Activated CD4-positive, alpha-beta T cell treated with anti-CD3 and anti-CD28 coated beads, Interleukin-2, amount 10 ng/mL, durations not matched to agents 7 days and 5 days (primary cell): ENCODE results near the gene GCGR. TPM values are rescaled to one million over a fixed set of nuclear protein-coding genes. Genes with fewer than 3 reads are reported as not detected.

Experiments
- CTCF ChIA-PET: fragments of 350-600 bp; sonication (Branson Sonifier 250); formaldehyde crosslinking; loops from one replicate; lab custom pipeline; 2021; ENCODE audit warnings: antibody characterized with exemption; lab: Charles Lee
- POLR2A ChIA-PET: fragments of 350-600 bp; sonication (Branson Sonifier 250); formaldehyde crosslinking; loops from one replicate; lab custom pipeline; 2021; ENCODE audit warnings: antibody characterized with exemption; lab: Charles Lee
- DNase-seq: peaks from one replicate; pipeline ENCODE4 v3.0.0-alpha.2; 2020
- H3K27ac Mint-ChIP-seq: one replicate; pipeline ENCODE4 v1.8.0; 2021; ENCODE audit warnings: mild to moderate bottlenecking, moderate library complexity, mixed read lengths
- H3K27me3 Mint-ChIP-seq: one replicate; pipeline ENCODE4 v1.8.0; 2021; ENCODE audit warnings: mixed read lengths
- H3K36me3 Mint-ChIP-seq: one replicate; pipeline ENCODE4 v1.8.0; 2021; ENCODE audit warnings: low read depth, mixed read lengths
- H3K4me1 Mint-ChIP-seq: one replicate; pipeline ENCODE4 v1.8.0; 2021; ENCODE audit warnings: mixed read lengths
- H3K4me3 Mint-ChIP-seq: one replicate; pipeline ENCODE4 v1.8.0; 2021; ENCODE audit warnings: mild to moderate bottlenecking, moderate library complexity, mixed read lengths
- H3K9me3 Mint-ChIP-seq: one replicate; pipeline ENCODE4 v1.8.0; 2021; ENCODE audit warnings: mixed read lengths
- total RNA-seq, 2 experiments: library from RNA; stranded (reverse); gene quantifications; one replicate each; pipeline ENCODE4 v1.2.3, GENCODE V29; 2021

GCGR gene
- total RNA-seq, 2 experiments from 2014 or later = not detected

GRCh38 chr17:81815646-81815986 lies 11.7 kb downstream of the GCGR start:
- Mint-ChIP-seq H3K27me3 (peaks cover 7% of the 10 kb centered on the region), H3K36me3 (no peaks in the 10 kb centered on the region), H3K4me1 (no peaks in the 10 kb centered on the region), H3K9me3 (no peaks in the 10 kb centered on the region), H3K4me3 (no peak overlapping the region), H3K27ac (no peak overlapping the region)
- ChIA-PET POLR2A (no interaction called here), CTCF (no interaction called here)
- no peak for DNase-seq

- CTCF ChIA-PET = interaction anchor here (1.1 kb wide), 1 partner anchor 11 kb away, joined by 3 read pairs; no protein-coding TSS in a partner anchor
Measured at GRCh38 chr17:81817758-81818147, 13.8 kb downstream of the GCGR start.

GRCh38 chr17:81819708-81820107 lies 15.8 kb downstream of the GCGR start:
- no peak overlapping the region for H3K27ac Mint-ChIP-seq
- H3K9me3 Mint-ChIP-seq = no peaks in the 10 kb centered on the region
- no peaks in the 10 kb centered on the region for H3K36me3 Mint-ChIP-seq
- peaks cover 8% of the 10 kb centered on the region for H3K4me1 Mint-ChIP-seq
- ChIA-PET CTCF (interaction anchor here (0.5 to 0.6 kb wide), 3 partner anchors 8 to 1404 kb away, joined by 3 to 4 read pairs (median 3); no protein-coding TSS in a partner anchor), POLR2A (no interaction called here)
- no peak for DNase-seq
- peaks cover 7% of the 10 kb centered on the region for H3K27me3 Mint-ChIP-seq
- no peak overlapping the region for H3K4me3 Mint-ChIP-seq

More at GRCh38 chr17:81817758-81818147, 13.8 kb downstream of the GCGR start:
- no peaks in the 10 kb centered on the region for H3K36me3 Mint-ChIP-seq
- H3K4me3 Mint-ChIP-seq = no peak overlapping the region
- peaks cover 7% of the 10 kb centered on the region for H3K27me3 Mint-ChIP-seq
- no peak overlapping the region for H3K27ac Mint-ChIP-seq
- DNase-seq = no peak
- POLR2A ChIA-PET = no interaction called here
- H3K9me3 Mint-ChIP-seq = no peaks in the 10 kb centered on the region
- peaks cover 8% of the 10 kb centered on the region for H3K4me1 Mint-ChIP-seq

GRCh38 chr17:81821147-81821546 lies 17.2 kb downstream of the GCGR start:
- Mint-ChIP-seq H3K27ac (no peak overlapping the region), H3K9me3 (no peaks in the 10 kb centered on the region), H3K36me3 (no peaks in the 10 kb centered on the region), H3K4me1 (peaks cover 8% of the 10 kb centered on the region), H3K4me3 (no peak overlapping the region), H3K27me3 (peaks cover 7% of the 10 kb centered on the region)
- ChIA-PET CTCF (no interaction called here), POLR2A (no interaction called here)
- DNase-seq = no peak

- no peaks in the 10 kb centered on the region for H3K36me3 Mint-ChIP-seq
- peak overlapping the region; percentile 38 for H3K27ac Mint-ChIP-seq
- DNase-seq = peak; percentile 22
- H3K27me3 Mint-ChIP-seq = peaks cover 7% of the 10 kb centered on the region
- ChIA-PET POLR2A (no interaction called here), CTCF (interaction anchor here (0.7 kb wide), 1 partner anchor 15 kb away, joined by 3 read pairs; no protein-coding TSS in a partner anchor)
- peaks cover 8% of the 10 kb centered on the region for H3K4me1 Mint-ChIP-seq
- H3K9me3 Mint-ChIP-seq = no peaks in the 10 kb centered on the region
- no peak overlapping the region for H3K4me3 Mint-ChIP-seq
Measured at GRCh38 chr17:81821603-81822311, 17.8 kb downstream of the GCGR start.

- ChIA-PET POLR2A (no interaction called here), CTCF (interaction anchor here (0.6 to 1.1 kb wide), 3 partner anchors 11 to 1235 kb away, joined by 3 to 4 read pairs (median 3); partner anchors contain the start of gene MCRIP1)
- Mint-ChIP-seq H3K36me3 (no peaks in the 10 kb centered on the region), H3K4me3 (no peak overlapping the region), H3K27me3 (peaks cover 5% of the 10 kb centered on the region), H3K27ac (peak overlapping the region; percentile 38), H3K4me1 (peaks cover 8% of the 10 kb centered on the region), H3K9me3 (no peaks in the 10 kb centered on the region)
- DNase-seq = no peak
Measured at GRCh38 chr17:81822312-81822637, 18.3 kb downstream of the GCGR start.

- CTCF ChIA-PET = interaction anchor here (1.1 kb wide), 1 partner anchor 10 kb away, joined by 4 read pairs; the partner anchor contains the start of gene MCRIP1
- DNase-seq = no peak
- H3K4me1 Mint-ChIP-seq = peaks cover 8% of the 10 kb centered on the region
- POLR2A ChIA-PET = no interaction called here
- no peak overlapping the region for H3K4me3 Mint-ChIP-seq
- H3K36me3 Mint-ChIP-seq = no peaks in the 10 kb centered on the region
- H3K9me3 Mint-ChIP-seq = no peaks in the 10 kb centered on the region
- H3K27me3 Mint-ChIP-seq = no peaks in the 10 kb centered on the region
- H3K27ac Mint-ChIP-seq = no peak overlapping the region
Measured at GRCh38 chr17:81822996-81823819, 19.3 kb downstream of the GCGR start.

GRCh38 chr17:81823820-81824550 lies 20.0 kb downstream of the GCGR start:
- no peak overlapping the region for H3K27ac Mint-ChIP-seq
- H3K4me3 Mint-ChIP-seq = no peak overlapping the region
- H3K27me3 Mint-ChIP-seq = no peaks in the 10 kb centered on the region
- no peak for DNase-seq
- H3K36me3 Mint-ChIP-seq = no peaks in the 10 kb centered on the region
- CTCF ChIA-PET = no interaction called here
- peaks cover 8% of the 10 kb centered on the region for H3K4me1 Mint-ChIP-seq
- POLR2A ChIA-PET = no interaction called here
- no peaks in the 10 kb centered on the region for H3K9me3 Mint-ChIP-seq

GRCh38 chr17:81824595-81824994 lies 20.6 kb downstream of the GCGR start:
- no peak for DNase-seq
- no peaks in the 10 kb centered on the region for H3K9me3 Mint-ChIP-seq
- ChIA-PET CTCF (no interaction called here), POLR2A (no interaction called here)
- no peaks in the 10 kb centered on the region for H3K36me3 Mint-ChIP-seq
- no peak overlapping the region for H3K27ac Mint-ChIP-seq
- H3K27me3 Mint-ChIP-seq = no peaks in the 10 kb centered on the region
- H3K4me1 Mint-ChIP-seq = peaks cover 8% of the 10 kb centered on the region
- H3K4me3 Mint-ChIP-seq = no peak overlapping the region

GRCh38 chr17:81825841-81826466 lies 22.0 kb downstream of the GCGR start:
- DNase-seq = no peak
- Mint-ChIP-seq H3K36me3 (no peaks in the 10 kb centered on the region), H3K27me3 (no peaks in the 10 kb centered on the region), H3K4me1 (peaks cover 8% of the 10 kb centered on the region), H3K4me3 (no peak overlapping the region), H3K27ac (no peak overlapping the region), H3K9me3 (no peaks in the 10 kb centered on the region)
- ChIA-PET POLR2A (interaction anchor here (0.6 kb wide), 1 partner anchor 88 kb away, joined by 3 read pairs; no protein-coding TSS in a partner anchor), CTCF (no interaction called here)

- ChIA-PET CTCF (interaction anchor here (0.5 to 1.1 kb wide), 2 partner anchors 11 to 160 kb away, joined by 3 read pairs; no protein-coding TSS in a partner anchor), POLR2A (no interaction called here)
- no peak overlapping the region for H3K4me3 Mint-ChIP-seq
- no peak overlapping the region for H3K27ac Mint-ChIP-seq
- H3K4me1 Mint-ChIP-seq = peaks cover 17% of the 10 kb centered on the region
- no peak for DNase-seq
- H3K27me3 Mint-ChIP-seq = no peaks in the 10 kb centered on the region
- no peaks in the 10 kb centered on the region for H3K9me3 Mint-ChIP-seq
- no peaks in the 10 kb centered on the region for H3K36me3 Mint-ChIP-seq
Measured at GRCh38 chr17:81828656-81829055, 24.7 kb downstream of the GCGR start.

- POLR2A ChIA-PET = no interaction called here
- H3K27ac Mint-ChIP-seq = no peak overlapping the region
Measured at GRCh38 chr17:81829858-81830257, 25.9 kb downstream of the GCGR start.

More at GRCh38 chr17:81829858-81830257, 25.9 kb downstream of the GCGR start:
- Mint-ChIP-seq H3K4me1 (peaks cover 20% of the 10 kb centered on the region), H3K27me3 (no peaks in the 10 kb centered on the region), H3K9me3 (no peaks in the 10 kb centered on the region), H3K4me3 (no peak overlapping the region), H3K36me3 (no peaks in the 10 kb centered on the region)
- CTCF ChIA-PET = no interaction called here
- no peak for DNase-seq
